Jurkat, Clone E6-1 (cell line): ENCODE measurements around the gene SYK.
"Not testable (repeated sequence)": the region's sequence is repeated elsewhere in the genome, so short reads cannot be mapped to it uniquely, and the experiment has no call there.

ENCODE experiments used
- DNase-seq: peaks from one replicate; pipeline ENCODE4 v3.0.0-alpha.2; 2011; ENCODE audit warnings: low read depth, low spot score
- H3K4me3 ChIP-seq: 2 replicates; pipeline ENCODE4 v1.5.1; 2011; ENCODE audit warnings: mild to moderate bottlenecking, low read length, control low read depth, moderate library complexity

SYK gene

GRCh38 chr9:90816690-90817089 is 15.1 kb downstream of the SYK start:
- no peak overlapping the region for H3K4me3 ChIP-seq

GRCh38 chr9:90818279-90818678 is 16.7 kb downstream of the SYK start:
- DNase-seq: no peak
- H3K4me3 ChIP-seq: no peak overlapping the region

More at GRCh38 chr9:90816690-90817089, 15.1 kb downstream of the SYK start:
- DNase-seq: no peak

GRCh38 chr9:90820406-90820805 is 18.8 kb downstream of the SYK start:
- DNase-seq, H3K4me3 ChIP-seq: not testable (repeated sequence)

GRCh38 chr9:90821236-90821635 is 19.6 kb downstream of the SYK start:
- not testable (repeated sequence) for DNase-seq, H3K4me3 ChIP-seq

- DNase-seq: no peak
- no peak overlapping the region for H3K4me3 ChIP-seq
Observed at GRCh38 chr9:90821697-90822096, 20.1 kb downstream of the SYK start.

- no peak overlapping the region for H3K4me3 ChIP-seq
- DNase-seq: no peak
Observed at GRCh38 chr9:90822866-90823265, 21.2 kb downstream of the SYK start.

- H3K4me3 ChIP-seq: no peak overlapping the region
- DNase-seq: no peak
Observed at GRCh38 chr9:90825586-90825985, 24.0 kb downstream of the SYK start.

- H3K4me3 ChIP-seq: no peak overlapping the region
- no peak for DNase-seq
Observed at GRCh38 chr9:90826326-90827020, 24.9 kb downstream of the SYK start.

GRCh38 chr9:90827181-90827871 is 25.7 kb downstream of the SYK start:
- no peak overlapping the region for H3K4me3 ChIP-seq
- DNase-seq: no peak

- no peak overlapping the region for H3K4me3 ChIP-seq
- no peak for DNase-seq
Observed at GRCh38 chr9:90830051-90830450, 28.4 kb downstream of the SYK start.

- no peak for DNase-seq
- H3K4me3 ChIP-seq: no peak overlapping the region
Observed at GRCh38 chr9:90830977-90831376, 29.4 kb downstream of the SYK start.

GRCh38 chr9:90832261-90832660 is 30.6 kb downstream of the SYK start:
- DNase-seq: no peak
- no peak overlapping the region for H3K4me3 ChIP-seq

- no peak overlapping the region for H3K4me3 ChIP-seq
- DNase-seq: no peak
Observed at GRCh38 chr9:90834828-90835595, 33.4 kb downstream of the SYK start.

- H3K4me3 ChIP-seq: no peak overlapping the region
- DNase-seq: no peak
Observed at GRCh38 chr9:90836411-90837080, 34.9 kb downstream of the SYK start.

- no peak for DNase-seq
- H3K4me3 ChIP-seq: no peak overlapping the region
Observed at GRCh38 chr9:90838098-90838497, 36.5 kb downstream of the SYK start.

GRCh38 chr9:90838581-90839154 is 37.0 kb downstream of the SYK start:
- H3K4me3 ChIP-seq: no peak overlapping the region
- no peak for DNase-seq

GRCh38 chr9:90839183-90839728 is 37.6 kb downstream of the SYK start:
- peak; percentile 76 for DNase-seq
- H3K4me3 ChIP-seq: no peak overlapping the region

- DNase-seq: no peak
Observed at GRCh38 chr9:90840696-90841095, 39.1 kb downstream of the SYK start.

GRCh38 chr9:90841213-90841612 is 39.6 kb downstream of the SYK start:
- no peak overlapping the region for H3K4me3 ChIP-seq
- DNase-seq: no peak

More at GRCh38 chr9:90840696-90841095, 39.1 kb downstream of the SYK start:
- H3K4me3 ChIP-seq: no peak overlapping the region
